Daoy (cell line): ENCODE data around the gene PDCL2. TPM values are rescaled to one million over a fixed set of nuclear protein-coding genes. Genes with fewer than 3 reads are reported as not detected.
"Not testable (repeated sequence)": the region's sequence is repeated elsewhere in the genome, so short reads cannot be mapped to it uniquely, and the experiment has no call there.

Source experiments
- DNase-seq: peaks from one replicate; pipeline ENCODE4 v3.0.0-alpha.2; 2015; ENCODE audit warnings: low read depth
- total RNA-seq: library from RNA; depleted of rRNA; stranded (reverse); fragments of >200 nt; shearing (Covaris generic); gene quantifications from 2 replicates; pipeline ENCODE4 v1.2.3, GENCODE V29; 2014; rRNA removed

PDCL2 gene
- not detected in 2 replicates for total RNA-seq

- DNase-seq, result no peak
Observed at GRCh38 chr4:55592014-55592413, at the start of gene PDCL2. PDCL2 (minus strand) TSS chr4:55592245; CDS start chr4:55592109, 136 bp downstream.

- DNase-seq, result no peak
Observed at GRCh38 chr4:55637272-55637820, 45.3 kb upstream of the PDCL2 start.

- no peak for DNase-seq
Observed at GRCh38 chr4:55636656-55636999, 44.6 kb upstream of the PDCL2 start.

GRCh38 chr4:55635741-55636655 lies 44.0 kb upstream of the PDCL2 start, which contains the start of gene NMU:
NMU (minus strand) TSS chr4:55636298; CDS start chr4:55636192, 106 bp downstream.
- peak; percentile 35 for DNase-seq

GRCh38 chr4:55635282-55635681 lies 43.2 kb upstream of the PDCL2 start:
- DNase-seq, result no peak

GRCh38 chr4:55634417-55635128 lies 42.5 kb upstream of the PDCL2 start:
- no peak for DNase-seq

- DNase-seq, result no peak
Observed at GRCh38 chr4:55633903-55634302, 41.9 kb upstream of the PDCL2 start.

- DNase-seq, result no peak
Observed at GRCh38 chr4:55625835-55626234, 33.8 kb upstream of the PDCL2 start.

- not testable (repeated sequence) for DNase-seq
Observed at GRCh38 chr4:55624063-55624462, 32.0 kb upstream of the PDCL2 start.

- DNase-seq, result no peak
Observed at GRCh38 chr4:55618546-55619143, 26.6 kb upstream of the PDCL2 start.

- no peak for DNase-seq
Observed at GRCh38 chr4:55617587-55618197, 25.6 kb upstream of the PDCL2 start.

- DNase-seq, result no peak
Observed at GRCh38 chr4:55615008-55615407, 23.0 kb upstream of the PDCL2 start.

- no peak for DNase-seq
Observed at GRCh38 chr4:55613621-55614020, 21.6 kb upstream of the PDCL2 start.

GRCh38 chr4:55612341-55612740 lies 20.3 kb upstream of the PDCL2 start:
- DNase-seq, result no peak

- DNase-seq, result no peak
Observed at GRCh38 chr4:55611358-55612059, 19.5 kb upstream of the PDCL2 start.

GRCh38 chr4:55610381-55610780 lies 18.3 kb upstream of the PDCL2 start:
- no peak for DNase-seq

- DNase-seq, result no peak
Observed at GRCh38 chr4:55609393-55609866, 17.4 kb upstream of the PDCL2 start.

- no peak for DNase-seq
Observed at GRCh38 chr4:55608591-55608990, 16.5 kb upstream of the PDCL2 start.

- DNase-seq, result no peak
Observed at GRCh38 chr4:55604996-55605395, 13.0 kb upstream of the PDCL2 start.

- DNase-seq, result no peak
Observed at GRCh38 chr4:55600640-55601039, 8.6 kb upstream of the PDCL2 start.

- no peak for DNase-seq
Observed at GRCh38 chr4:55598641-55599040, 6.6 kb upstream of the PDCL2 start.
